ENCODE results near the gene KIR3DL2.

DNA sequence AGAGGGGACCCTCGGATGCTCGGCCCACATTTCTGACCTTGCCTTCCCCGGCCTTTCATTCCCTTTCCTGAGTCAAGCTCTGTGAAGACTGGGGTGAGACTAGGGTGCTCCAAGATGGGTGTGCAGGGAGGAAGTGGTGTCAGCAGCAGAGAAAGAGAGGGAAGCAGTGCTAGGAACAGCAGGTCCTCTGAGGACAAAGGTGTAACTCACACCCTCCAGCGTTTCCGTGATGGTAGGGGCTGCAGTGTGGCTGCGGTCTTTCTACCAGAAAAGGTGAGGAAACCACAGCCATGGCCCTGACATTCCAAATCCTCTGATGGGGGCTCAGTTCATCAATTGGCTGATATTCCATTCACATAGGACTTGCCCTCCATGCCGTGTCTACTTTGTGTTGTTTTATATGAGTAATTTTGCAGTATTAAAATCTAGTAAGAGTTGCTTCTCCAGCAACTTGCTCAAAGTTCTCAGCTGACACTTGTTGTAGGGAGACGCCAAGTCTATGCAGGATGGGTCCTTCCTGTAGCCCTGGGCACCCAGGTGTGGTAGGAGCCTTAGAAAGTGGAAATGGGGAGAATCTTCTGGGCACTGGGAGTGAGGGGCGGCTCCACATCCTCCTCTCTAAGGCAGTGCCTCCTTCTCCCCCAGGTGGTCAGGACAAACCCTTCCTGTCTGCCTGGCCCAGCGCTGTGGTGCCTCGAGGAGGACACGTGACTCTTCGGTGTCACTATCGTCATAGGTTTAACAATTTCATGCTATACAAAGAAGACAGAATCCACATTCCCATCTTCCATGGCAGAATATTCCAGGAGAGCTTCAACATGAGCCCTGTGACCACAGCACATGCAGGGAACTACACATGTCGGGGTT, 32.3 kb upstream of the KIR3DL2 start:
- no peak for TF ChIP-seq CTCF (IDR thresholded peaks at IDR 0.05; ENCODE audit: low read length)
- TF ChIP-seq EZH2 (IDR thresholded peaks at IDR 0.05; ENCODE audit: borderline replicate concordance, low read length), result no peak

All from OCI-LY1 (cell line).